GM10266 (cell line): ENCODE data around the gene UTS2.
A peak's percentile ranks its signal among the peaks of the same experiment; 100 is the strongest.

Experiments used
- DNase-seq: peaks from one replicate; pipeline ENCODE4 v3.0.0; 2012; ENCODE audit errors: extremely low spot score
- TF ChIP-seq, protein P1 (sequence below): IDR thresholded peaks from 2 replicates; pipeline ENCODE4 v1.5.1; 2012; ENCODE audit warnings: mild to moderate bottlenecking, low read depth; ENCODE audit not compliant: control insufficient read depth, insufficient read depth; ENCODE audit errors: missing control alignments

The UTS2 gene

DNA sequence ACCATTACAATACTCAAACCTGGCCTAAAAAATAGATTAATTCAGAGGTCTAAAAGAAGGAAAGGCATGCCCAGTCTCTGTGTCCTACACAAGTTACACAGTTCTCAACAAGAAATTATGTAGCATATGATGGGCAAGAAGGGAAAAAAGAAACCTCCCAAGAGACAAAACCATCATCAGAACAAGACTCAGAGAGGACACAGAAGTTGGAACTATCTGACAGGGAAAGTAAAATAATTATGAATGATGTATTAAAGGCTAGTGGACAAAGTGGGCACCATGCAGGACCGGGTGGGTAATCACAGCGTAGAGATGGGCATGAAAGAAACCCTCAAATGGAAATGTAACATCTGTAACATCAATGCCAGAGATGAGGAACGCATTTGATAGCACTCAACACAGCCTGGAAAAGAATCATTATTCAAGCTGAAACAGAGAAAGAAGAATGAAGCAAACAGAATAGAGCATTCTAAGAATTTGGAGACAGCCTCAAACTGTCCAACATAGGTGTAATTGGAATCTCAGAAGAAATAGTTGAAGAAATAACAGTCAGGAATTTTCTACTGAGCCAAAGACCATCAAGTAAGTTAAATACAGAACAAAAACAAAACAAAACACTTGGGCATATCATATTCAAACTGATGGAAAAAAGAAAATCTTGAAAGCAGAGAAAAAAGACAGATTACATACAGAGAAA lies 39.0 kb downstream of the UTS2 start:
- TF ChIP-seq, protein P1, sequence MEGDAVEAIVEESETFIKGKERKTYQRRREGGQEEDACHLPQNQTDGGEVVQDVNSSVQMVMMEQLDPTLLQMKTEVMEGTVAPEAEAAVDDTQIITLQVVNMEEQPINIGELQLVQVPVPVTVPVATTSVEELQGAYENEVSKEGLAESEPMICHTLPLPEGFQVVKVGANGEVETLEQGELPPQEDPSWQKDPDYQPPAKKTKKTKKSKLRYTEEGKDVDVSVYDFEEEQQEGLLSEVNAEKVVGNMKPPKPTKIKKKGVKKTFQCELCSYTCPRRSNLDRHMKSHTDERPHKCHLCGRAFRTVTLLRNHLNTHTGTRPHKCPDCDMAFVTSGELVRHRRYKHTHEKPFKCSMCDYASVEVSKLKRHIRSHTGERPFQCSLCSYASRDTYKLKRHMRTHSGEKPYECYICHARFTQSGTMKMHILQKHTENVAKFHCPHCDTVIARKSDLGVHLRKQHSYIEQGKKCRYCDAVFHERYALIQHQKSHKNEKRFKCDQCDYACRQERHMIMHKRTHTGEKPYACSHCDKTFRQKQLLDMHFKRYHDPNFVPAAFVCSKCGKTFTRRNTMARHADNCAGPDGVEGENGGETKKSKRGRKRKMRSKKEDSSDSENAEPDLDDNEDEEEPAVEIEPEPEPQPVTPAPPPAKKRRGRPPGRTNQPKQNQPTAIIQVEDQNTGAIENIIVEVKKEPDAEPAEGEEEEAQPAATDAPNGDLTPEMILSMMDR, result no peak
- no peak for DNase-seq

DNA sequence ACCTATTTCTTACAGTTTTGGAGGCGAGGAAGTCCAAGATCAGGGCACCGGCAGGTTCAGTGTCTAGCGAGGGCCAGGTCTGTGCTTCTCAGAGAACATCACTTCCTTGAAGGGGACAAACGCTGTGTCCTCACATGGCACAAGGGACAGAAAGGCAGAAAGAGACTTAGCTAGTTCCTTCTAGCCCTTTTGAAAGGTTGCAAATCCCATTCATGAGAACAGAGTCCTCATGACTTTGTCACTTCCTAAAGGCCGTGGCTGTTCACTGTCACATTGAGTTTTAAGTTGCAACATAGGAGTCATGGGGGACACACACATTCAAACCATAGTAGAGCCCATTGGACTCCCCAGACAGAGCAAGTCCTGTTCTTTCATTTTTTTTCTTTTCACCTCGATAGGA lies 41.4 kb downstream of the UTS2 start:
- TF ChIP-seq, protein P1, result no peak
- no peak for DNase-seq

DNA sequence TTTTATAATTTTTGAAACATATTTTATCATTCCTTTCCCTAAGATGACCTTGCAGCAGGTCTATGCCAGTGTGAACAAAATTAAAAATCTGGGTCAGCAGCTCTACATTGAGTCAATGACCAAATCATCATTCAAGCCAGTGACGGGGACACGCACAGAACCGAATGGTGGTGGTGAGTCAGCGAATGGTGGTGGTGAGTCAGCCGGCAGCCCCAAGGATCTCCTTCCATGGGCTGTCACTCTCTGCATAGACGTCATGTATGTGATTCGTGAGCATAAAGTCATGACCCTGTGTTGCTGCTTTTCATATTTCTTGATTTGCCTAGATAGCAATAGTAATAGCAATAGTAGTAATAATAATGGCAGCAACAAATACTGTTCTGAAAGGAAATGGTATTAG lies 42.5 kb downstream of the UTS2 start:
- no peak for DNase-seq
- TF ChIP-seq, protein P1, result no peak

DNA sequence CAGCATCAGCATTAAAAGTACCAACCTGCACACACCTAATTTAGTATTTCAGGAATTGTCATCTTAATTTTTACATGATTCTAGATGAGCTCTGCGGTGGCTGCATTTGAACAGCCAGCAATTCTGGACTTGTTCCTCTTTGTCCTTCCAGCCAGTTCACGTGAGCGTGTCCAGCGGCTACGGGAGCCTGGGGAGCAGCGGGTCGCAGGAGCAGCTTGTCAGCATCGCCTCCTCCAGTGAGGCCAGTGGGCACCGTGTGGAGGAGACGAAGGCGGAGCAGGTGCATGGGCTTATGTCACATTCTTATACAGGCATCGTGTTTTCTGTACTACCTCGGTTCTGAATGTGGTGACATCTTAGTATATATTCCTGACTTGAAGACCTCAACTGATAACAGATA lies 43.1 kb downstream of the UTS2 start:
- TF ChIP-seq, protein P1, result no peak
- DNase-seq, result no peak

DNA sequence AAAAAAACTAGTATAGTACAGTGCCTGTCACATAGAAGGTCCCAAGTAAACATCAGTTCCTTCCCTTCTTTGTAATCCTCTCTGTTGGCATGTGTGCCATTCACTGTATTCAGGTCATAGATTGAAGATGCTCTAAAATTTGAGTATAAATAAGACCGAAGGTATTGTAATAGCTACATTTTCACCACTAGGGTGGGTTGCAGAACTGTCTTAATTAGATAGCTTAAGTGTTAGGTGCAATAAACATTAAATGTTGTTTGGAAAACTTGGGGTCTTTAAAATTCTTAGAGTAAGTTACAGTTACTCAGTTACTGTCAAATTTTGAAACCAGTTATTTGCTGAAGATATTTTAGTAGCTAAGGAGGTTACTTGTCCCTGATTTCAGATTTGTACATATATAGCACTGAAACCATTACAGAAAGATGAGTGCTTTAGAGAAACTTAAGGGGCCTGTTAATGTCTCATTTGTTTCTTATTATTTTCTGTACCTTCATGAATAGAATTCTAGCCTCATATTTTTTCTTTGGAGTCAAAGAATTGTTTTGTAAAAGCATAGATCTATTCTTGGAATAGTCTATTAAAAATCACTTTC lies 44.5 kb downstream of the UTS2 start:
- TF ChIP-seq, protein P1, result peak; percentile 38
- no peak for DNase-seq

DNA sequence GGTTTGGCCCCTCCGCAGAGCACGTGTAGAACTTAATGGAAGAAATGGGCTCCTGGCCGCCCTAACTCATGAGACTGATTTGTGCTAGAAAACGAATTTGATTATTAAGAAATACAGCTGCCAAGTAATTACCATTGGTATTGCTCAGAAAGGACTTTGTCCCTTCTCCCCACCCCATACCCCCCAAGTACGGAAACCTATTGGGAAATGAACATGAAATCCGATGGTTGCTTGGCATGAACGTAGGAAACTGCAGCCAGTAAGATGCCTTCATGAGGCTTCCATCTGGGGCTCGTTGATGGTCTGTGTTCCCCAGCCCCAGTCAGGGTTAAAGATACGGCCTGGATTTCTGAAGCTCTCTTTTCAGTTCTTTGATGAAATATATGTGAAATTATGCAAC lies 47.4 kb downstream of the UTS2 start:
- DNase-seq, result no peak
- TF ChIP-seq, protein P1, result no peak
